Midbrain (tissue), 1 donor: Measurements from ENCODE around the gene SPNS1.
"Not testable (repeated sequence)": the region's sequence is repeated elsewhere in the genome, so short reads cannot be mapped to it uniquely, and the experiment has no call there.

Experiments used
- DNase-seq: peaks from one replicate; lab custom pipeline; 2025; lab: John Stamatoyannopoulos, UW

The SPNS1 gene

GRCh38 chr16:28974437-28975157, at the start of gene SPNS1:
Gene SPNS1, plus strand, starts transcription at chr16:28974778. Its CDS starts 374 bp downstream, at chr16:28975152.
- DNase-seq = peak; percentile 97

GRCh38 chr16:28925386-28926228, 49.0 kb upstream of the SPNS1 start:
- DNase-seq = peak; percentile 68

GRCh38 chr16:28926284-28926683, 48.3 kb upstream of the SPNS1 start:
- DNase-seq = not testable (repeated sequence)

- no peak for DNase-seq
Measured at GRCh38 chr16:28927815-28928214, 46.8 kb upstream of the SPNS1 start.

GRCh38 chr16:28930203-28930602, 44.4 kb upstream of the SPNS1 start:
- DNase-seq = no peak

- no peak for DNase-seq
Measured at GRCh38 chr16:28930652-28931051, 43.9 kb upstream of the SPNS1 start.

GRCh38 chr16:28931801-28932225, 42.8 kb upstream of the SPNS1 start, which contains the start of gene CD19:
Gene CD19, plus strand, starts transcription at chr16:28931971. Its CDS starts 30 bp downstream, at chr16:28932001.
- DNase-seq = no peak

- no peak for DNase-seq
Measured at GRCh38 chr16:28932339-28933141, 42.0 kb upstream of the SPNS1 start.

- no peak for DNase-seq
Measured at GRCh38 chr16:28933171-28933570, 41.4 kb upstream of the SPNS1 start.

GRCh38 chr16:28935346-28935745, 39.2 kb upstream of the SPNS1 start:
- no peak for DNase-seq

GRCh38 chr16:28935924-28936783, 38.4 kb upstream of the SPNS1 start:
- peak; percentile 32 for DNase-seq

- no peak for DNase-seq
Measured at GRCh38 chr16:28936784-28937155, 37.8 kb upstream of the SPNS1 start.

- DNase-seq = no peak
Measured at GRCh38 chr16:28937222-28937876, 37.2 kb upstream of the SPNS1 start.

GRCh38 chr16:28938721-28939120, 35.9 kb upstream of the SPNS1 start:
- DNase-seq = no peak

GRCh38 chr16:28939825-28940224, 34.8 kb upstream of the SPNS1 start:
- DNase-seq = not testable (repeated sequence)

GRCh38 chr16:28943281-28943680, 31.3 kb upstream of the SPNS1 start:
- DNase-seq = no peak

GRCh38 chr16:28946681-28947080, 27.9 kb upstream of the SPNS1 start:
- DNase-seq = no peak

- DNase-seq = peak; percentile 100
Measured at GRCh38 chr16:28950648-28951409, 23.7 kb upstream of the SPNS1 start, which contains the start of gene NFATC2IP. Gene NFATC2IP, plus strand, starts transcription at chr16:28950937. Its CDS starts 75 bp downstream, at chr16:28951012.

- DNase-seq = no peak
Measured at GRCh38 chr16:28951410-28951943, 23.1 kb upstream of the SPNS1 start.
